Hypothalamus (tissue), 51 donors: ENCODE measurements around the gene EFNA4.

Experiments used
- DNase-seq, 51 donors: peaks; one replicate each; lab custom pipeline; 2025; lab: John Stamatoyannopoulos, UW

EFNA4 gene, protein sequence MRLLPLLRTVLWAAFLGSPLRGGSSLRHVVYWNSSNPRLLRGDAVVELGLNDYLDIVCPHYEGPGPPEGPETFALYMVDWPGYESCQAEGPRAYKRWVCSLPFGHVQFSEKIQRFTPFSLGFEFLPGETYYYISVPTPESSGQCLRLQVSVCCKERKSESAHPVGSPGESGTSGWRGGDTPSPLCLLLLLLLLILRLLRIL

DNA sequence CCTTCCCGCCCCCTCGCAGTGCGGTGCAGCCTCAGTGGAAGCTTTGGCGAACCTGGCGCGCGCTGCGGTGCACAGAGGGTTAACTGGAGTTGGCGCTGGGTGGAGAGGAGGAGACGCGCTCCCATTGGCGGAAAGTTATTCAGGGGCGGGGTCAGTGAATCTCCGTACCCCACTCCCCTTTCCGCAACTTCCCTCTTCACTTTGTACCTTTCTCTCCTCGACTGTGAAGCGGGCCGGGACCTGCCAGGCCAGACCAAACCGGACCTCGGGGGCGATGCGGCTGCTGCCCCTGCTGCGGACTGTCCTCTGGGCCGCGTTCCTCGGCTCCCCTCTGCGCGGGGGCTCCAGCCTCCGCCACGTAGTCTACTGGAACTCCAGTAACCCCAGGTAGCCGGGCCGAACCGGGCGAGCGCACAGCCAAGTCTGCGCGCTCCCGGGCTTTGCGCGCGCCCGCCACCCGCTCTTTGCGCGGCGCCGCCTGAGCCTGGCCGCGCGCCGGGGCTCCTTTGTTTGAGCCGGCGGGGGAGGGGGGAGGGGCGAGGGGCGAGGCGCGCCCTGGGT lies at the start of gene EFNA4:
EFNA4 (plus strand) TSS at position 191 of the 561 bp plus-strand sequence; CDS start at position 275, 84 bp downstream.
- peak in 39 of 51 donors; percentile 11 to 69 (median 47) for DNase-seq

DNA sequence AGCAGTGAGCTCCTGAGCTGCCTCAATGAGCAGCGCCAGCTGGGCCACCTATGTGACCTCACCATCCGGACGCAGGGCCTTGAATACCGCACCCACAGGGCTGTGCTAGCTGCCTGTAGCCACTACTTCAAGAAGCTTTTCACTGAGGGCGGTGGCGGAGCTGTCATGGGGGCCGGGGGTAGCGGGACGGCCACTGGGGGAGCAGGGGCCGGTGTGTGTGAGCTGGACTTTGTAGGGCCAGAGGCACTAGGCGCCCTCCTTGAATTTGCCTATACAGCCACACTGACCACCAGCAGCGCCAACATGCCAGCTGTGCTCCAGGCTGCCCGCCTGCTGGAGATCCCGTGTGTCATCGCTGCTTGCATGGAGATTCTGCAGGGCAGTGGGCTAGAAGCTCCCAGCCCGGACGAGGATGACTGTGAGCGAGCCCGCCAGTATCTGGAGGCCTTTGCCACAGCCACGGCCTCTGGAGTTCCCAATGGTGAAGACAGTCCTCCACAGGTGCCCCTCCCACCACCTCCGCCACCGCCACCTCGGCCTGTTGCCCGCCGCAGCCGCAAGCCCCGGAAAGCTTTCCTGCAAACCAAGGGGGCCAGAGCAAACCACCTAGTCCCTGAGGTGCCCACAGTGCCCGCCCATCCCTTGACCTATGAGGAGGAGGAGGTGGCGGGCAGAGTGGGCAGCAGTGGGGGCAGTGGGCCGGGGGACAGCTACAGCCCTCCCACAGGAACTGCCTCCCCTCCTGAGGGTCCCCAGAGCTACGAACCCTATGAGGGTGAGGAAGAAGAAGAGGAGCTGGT lies 48.6 kb upstream of the EFNA4 start:
- DNase-seq, result no peak

DNA sequence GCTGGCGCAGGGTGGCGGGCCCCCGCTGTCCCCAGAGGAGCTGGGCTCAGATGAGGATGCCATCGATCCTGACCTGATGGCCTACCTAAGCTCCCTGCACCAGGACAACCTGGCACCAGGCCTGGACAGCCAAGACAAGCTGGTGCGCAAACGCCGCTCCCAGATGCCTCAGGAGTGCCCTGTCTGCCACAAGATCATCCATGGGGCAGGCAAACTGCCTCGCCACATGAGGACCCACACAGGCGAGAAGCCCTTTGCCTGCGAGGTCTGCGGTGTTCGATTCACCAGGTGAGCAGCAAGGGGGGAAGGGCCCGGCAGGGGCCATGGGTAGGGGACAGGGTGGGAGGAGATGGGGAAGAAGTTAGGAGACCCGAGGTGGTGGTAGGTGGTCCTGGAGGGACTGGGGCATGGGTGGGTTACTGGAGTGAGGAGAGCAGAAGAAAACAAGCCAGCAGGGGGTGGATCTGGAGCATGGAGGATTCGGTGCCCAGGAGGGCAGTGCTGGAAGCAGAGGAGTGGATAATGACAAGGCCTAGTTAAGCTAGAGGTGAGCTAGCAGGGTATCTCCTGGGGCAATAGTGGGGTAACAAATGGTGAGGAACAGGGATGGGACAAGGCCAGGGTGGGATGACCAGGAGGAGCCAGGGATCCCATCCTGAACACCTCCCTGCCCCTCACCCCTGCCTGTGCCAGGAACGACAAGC lies 47.9 kb upstream of the EFNA4 start:
- no peak for DNase-seq

DNA sequence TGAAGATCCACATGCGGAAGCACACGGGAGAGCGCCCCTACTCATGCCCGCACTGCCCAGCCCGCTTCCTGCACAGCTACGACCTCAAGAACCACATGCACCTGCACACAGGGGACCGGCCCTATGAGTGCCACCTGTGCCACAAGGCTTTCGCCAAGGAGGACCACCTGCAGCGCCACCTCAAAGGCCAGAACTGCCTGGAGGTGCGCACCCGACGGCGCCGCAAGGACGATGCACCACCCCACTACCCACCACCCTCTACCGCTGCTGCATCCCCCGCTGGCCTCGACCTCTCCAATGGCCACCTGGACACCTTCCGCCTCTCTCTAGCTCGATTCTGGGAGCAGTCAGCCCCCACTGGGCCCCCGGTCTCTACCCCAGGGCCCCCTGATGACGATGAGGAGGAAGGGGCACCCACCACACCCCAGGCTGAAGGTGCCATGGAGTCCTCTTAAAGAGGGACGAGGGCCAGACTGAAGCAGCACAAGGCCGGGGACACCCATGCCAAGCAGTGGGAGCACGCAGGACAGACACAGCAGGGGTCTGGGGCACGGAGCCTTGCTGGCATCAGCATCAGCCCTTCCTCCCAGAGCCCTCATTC lies 47.2 kb upstream of the EFNA4 start:
- no peak for DNase-seq

DNA sequence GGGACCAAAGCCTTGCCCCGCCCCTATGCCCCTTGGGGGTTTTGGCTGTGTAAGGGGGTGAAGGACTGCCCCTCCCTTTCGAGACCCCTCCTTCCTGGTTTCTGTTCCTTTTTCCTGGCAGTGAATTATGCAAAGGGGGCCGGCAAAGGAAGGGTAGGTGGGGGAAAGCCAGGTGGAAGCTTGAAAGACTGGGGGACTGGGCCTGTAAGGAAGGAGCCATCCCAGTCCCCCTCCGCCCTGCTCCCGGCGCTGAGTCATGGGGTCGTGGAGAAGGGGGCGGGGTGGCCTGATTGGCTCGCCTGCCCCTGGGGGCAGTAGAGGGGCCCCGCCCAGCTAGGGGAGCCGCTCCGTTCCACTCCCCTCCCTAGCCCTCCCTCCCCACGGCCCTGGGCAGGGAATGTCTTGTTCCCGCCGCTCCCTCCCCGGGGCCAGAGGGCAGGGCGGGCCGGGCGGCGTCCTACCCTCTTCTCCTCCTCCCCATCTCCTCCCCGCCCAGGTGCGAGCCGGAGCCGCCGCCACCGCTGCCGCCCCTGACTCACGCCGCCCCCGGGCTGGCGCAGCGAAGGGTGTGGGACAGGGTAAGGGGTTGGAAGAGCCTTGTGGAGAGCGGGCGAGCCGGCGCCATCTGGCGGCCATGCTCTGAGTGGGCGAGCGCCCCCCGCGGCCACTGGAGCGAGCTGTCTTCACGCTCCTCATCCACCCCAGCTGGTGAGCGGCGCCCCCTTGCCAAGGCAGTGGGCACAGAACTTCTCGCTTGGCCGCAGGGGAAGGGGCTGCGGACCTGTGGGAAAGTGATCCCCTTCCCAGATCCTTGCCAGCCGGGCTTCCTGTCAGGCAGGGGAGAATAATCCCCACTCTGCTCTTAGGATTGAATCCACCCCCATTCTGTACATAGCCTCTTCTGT lies 46.2 kb upstream of the EFNA4 start:
- DNase-seq, result peak in 50 of 51 donors; percentile 41 to 92 (median 80)

DNA sequence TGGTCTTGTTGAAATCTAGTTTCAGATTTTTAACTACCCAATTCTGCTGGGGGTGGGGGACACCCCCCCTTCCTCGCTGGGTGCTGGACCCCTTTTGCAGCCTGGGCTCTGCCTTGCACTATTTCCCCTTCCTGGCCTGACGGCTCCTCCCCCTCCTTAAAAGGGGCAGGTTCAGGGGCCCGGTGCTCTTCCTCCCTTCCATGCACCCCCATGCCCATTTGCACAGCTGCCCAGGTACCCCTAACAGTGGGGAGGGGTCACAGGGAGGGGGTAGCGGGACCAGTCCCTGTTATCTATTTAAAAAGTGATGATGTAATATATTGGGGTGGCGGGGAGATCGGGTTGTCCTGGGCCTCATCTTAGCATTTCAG lies 45.6 kb upstream of the EFNA4 start:
- DNase-seq, result no peak

DNA sequence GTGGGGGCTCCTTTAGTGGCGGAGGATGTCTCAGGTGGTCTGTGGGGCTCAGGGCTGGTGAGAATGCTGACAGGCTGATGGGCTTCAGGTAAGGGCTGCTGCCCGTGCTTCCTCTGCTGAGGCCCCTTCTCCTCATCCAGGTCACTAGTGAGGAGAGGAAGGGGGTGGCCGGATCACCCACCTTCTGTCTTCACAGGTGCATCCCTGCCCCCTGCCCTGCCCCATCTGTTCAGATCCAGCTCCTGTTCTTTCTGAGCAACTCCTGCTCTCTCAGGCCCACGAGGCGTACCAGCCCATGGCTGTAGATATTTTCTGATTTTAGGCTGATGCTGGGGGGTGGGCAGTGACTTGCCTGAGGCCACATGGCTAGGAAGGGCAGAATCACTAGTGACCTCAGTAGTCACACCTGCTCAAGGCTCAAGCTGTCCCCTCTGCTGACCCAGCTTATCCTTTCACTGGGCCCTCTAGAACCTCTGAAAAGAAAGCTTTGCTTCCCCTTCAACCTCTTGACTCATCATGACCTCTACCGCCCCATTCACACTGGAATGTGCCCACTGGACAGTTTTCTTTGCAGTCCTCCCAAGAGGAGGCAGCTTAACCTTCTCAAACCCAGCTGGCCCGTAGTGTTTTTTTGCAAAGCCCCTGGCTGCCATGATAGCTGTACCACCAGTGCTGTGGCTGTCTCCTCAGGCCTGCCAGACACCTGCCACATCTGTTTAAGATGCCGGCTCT lies 44.8 kb upstream of the EFNA4 start:
- no peak for DNase-seq

DNA sequence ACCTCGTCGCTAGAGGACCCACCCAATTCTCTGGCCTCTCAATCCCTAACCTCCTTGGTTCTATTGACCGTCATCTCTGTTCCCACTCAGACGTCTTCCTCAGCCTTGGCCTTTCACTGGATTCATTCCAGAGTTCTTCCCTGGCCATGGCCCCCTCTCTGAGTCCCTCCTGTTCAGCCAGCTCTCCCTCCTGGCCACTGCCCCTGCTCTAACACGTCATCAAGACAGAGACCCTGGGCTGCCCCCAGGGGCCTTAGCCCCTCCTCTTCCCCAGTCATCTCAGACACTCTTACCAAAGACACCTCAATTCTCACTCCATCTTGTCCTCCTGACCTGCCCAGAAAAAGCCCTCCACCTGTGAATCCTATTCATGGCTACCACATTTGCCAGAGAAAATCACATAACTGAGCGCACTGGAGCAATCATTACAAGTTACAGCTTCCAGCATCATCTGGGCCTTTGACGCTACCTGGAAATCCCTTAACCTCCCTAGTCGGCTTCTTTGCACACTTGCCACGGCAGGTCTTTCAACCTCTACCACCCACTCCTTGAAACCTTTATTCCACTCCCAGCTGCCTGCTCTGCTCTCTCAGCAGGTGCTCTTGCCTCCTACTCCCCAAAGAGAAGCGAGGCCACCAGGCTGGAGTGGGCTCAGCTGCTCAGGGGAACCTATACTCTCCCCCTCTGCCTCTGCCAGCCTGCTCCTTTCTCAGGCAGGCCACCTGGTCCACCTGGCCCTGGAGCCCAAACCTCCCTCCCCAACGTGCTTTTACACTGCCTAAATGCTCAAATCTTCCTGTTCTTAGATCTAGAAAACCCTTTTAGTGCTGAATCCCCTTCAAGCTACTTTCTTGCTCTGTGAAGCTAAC lies 43.9 kb upstream of the EFNA4 start:
- no peak for DNase-seq

DNA sequence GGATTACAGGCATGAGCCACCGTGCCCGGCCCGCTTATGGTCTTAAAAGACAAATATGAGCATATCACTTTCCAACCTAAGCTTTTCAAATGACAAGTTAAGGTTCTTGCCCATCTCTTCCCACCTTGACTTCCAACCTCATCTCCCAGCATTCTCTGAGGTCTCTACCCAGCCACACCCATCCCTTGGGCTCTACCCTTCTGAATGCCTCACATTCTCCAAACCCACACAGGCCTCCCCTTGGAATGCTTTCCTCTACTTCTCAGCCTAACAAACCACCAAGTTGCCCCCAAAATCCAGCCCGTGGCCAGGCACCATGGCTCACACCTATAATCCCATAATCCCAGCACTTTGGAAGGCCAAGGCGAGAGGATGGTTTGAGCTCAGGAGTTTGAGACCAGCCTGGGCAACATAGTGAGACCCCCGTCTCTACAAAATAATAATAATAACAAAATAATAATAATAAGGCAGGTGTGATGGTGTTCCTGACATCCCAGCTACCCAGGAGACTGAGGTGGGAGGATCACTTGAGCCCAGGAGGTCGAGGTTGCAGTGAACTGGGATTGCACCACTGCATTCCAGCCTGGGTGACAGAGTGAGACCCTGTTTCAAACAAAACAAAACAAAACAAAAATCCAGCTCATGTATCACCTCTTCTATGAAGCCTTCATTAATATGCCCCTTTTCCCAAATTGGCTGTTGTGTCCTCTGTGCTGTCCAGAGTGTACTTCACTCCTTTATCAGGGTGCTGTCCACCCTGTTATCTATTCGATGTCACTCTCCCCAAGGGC lies 41.2 kb upstream of the EFNA4 start:
- no peak for DNase-seq

DNA sequence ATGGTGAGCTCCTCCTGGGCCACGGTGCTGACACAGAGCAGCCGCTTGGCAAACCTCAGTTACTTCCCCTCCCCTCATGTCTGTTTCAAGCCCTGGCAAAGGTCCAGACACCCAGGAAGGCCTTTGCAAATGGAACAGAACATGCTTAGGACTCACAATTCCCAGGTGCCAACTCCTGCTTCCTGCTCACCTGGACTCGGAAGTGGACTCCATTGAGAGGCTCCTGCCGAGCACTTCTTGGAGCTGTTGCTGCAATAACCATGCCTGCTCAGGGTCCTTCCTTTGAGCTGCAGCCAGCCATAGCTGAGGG lies 40.7 kb upstream of the EFNA4 start:
- DNase-seq, result no peak

DNA sequence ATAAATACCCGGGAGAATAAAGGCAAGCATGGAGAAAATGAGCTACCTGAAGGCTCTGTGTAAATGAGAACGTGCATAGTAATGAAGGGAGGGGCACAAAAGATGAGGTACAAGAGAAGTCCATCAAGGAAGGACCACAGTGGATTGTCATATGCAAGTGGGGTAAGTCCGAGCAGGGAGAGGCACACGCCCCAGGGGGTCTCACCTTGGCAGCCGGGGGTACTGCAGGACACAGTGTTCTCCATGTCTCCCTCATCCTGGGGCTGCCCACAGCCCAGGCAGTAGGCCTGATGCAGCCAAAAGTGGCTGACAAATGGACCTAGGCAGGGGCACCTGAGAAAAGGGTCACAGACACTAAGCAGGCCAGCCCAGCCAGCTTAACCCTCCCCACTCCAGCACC lies 39.9 kb upstream of the EFNA4 start:
- DNase-seq, result no peak

DNA sequence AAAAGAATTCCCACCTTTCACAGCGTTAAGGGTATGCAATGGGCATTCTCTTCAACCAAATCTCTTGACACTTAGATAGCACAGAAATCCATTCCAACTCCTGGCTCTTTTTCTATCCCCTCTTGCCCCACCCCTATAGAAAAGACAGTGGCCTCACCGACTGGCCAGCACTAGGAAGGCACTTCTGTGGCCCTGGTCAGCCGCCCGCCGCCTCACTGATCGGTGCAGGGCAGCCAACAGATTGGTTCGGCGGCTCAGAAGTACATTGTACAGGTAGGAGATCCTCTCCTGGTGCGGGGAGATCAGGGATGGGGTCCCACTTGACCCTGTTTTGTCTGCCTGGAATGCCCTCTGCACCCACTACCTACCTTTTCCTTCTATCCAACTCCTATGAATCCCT lies 39.2 kb upstream of the EFNA4 start:
- no peak for DNase-seq

DNA sequence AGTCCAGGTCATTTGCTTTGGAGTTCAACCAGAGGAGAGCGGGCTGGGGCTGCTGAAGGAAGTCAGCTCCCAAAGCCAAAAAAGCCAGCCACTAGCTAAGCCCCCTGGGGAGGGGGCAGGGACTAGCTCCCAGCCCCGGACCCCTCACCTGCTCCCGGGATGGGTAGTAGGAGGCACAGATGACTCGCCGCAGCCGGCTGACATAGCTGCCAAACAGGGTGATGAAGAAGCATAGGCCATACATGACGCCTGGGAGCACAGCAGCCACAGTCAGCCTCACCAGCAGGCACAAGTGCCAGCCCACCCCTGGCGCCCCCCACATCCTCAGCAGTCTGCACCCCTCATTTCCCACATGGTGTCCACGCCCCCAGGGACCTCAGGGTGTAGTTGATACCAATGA lies 37.4 kb upstream of the EFNA4 start:
- DNase-seq, result no peak

DNA sequence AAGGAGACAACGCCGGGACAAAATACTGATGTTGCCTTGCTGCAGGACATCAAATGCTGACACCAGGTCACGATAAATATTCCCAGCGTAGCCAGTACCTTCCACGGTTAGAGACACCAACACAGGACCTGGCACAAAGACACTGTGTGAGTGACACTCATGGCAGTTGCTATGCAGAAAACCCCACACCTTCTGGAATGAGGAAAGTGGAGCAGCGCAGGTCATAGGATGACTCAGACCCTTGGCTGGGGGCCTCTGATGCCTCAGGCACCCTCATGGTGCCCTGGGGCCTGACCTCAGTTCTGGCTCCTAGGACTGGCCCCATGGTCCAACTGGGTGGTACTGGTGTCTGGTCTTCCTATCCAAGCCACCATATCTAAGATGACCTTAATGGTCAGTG lies 37.0 kb upstream of the EFNA4 start:
- DNase-seq, result no peak

DNA sequence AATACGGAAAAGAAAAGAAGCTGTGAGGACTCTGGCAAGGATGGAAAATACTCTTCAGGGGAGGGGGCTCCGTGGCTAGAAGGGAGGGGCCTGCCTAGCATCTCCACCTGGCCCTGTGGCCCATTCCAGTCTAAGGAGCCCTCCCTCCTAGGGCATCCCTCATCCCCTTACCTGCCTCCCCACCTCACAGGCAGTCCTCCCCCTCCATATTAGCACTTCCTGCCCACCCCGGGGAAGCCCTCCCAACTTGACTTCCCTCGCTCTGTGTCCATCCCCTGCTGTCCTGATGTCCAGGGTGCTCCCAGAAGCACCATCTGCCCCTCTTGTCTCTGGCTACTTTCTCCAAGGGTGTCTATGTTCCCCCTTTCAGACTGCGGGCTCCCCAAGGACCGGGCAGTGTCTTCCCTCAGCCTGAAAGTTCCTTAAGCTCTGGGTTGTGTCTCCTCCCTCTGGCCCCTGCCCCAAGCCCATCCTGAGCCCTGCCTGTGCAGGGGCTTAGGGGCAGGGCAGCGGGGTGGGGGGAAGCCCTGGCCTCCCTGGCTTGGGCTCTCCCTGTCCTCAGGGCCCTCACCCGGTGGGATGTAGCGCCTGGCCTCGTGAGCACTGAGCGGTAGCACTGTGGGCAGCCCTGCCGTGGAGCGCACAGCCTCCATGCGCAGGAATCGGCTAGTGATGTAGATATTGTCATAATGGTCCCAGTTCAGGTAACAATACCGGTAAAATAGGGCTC lies 33.9 kb upstream of the EFNA4 start:
- no peak for DNase-seq

DNA sequence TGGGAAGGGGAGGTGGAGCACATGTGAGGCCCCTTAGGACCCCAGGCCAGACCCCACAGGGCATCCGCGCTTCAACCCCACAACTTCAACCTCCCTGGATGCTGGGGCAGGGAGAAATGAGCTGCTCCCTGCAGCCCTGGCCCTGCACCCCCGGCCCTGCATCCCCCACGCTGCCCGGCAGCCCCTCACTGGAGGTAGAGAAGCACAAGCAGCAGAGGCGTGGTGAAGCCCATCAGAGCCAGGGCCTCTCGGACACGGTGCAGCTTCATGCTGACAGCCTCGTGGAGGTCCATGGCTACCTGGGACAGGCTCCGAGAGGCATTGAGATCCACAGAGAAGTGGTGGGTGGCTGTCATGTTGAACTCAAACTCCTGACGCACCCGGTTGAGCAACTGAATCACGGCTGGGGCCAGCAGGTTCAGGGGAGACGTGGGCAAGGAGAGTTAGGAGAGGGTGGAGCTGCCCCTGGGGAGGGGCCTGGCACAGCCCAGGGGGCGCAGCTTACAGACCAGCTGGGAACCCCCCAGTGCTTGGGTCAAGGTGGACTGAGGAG lies 33.2 kb upstream of the EFNA4 start:
- DNase-seq, result no peak

DNA sequence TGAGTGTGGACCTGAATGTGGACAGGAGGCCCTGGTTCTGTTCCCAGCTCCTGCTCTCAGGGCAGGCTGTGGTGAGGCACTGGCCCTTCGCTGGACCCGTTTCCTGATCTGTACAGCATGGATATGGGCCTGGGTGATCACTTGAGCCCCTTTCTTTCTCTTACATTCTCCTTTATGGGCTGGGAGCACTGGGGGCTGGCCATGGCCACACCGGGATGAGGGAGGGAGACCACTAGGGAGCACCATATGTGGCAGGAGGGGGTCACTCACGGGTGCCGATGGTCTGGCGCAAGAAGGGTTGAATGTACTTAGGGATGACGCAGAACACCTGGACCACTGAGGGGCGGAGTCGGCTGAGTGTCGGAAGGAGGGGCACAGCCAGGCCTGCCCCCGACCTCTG lies 32.6 kb upstream of the EFNA4 start:
- no peak for DNase-seq
